Muscle of back (tissue), 11 donors: ENCODE results near the gene ITGA8. TPM values are rescaled to one million over a fixed set of nuclear protein-coding genes. Genes with fewer than 3 reads are reported as not detected.
"Not testable (repeated sequence)": the region's sequence is repeated elsewhere in the genome, so short reads cannot be mapped to it uniquely, and the experiment has no call there.

ENCODE experiments used
- DNase-seq, 3 donors: peaks; one replicate each; pipeline versions ENCODE4 v3.0.0 to v3.0.0-alpha.2; 2013
- polyA plus RNA-seq, 10 donors: library from polyadenylated mRNA; unstranded; fragments of 120-200 nt; gene quantifications; one replicate each; pipeline ENCODE4 v1.2.1, GENCODE V29; 2013; ENCODE audit not compliant: insufficient read length in 10 of 10

The ITGA8 gene
- polyA plus RNA-seq, 10 donors, result 5.8 to 12.2 (median 8.4) TPM

- no peak for DNase-seq
These were observed 156.5 kb downstream of the ITGA8 start for GRCh38 chr10:15563246-15563645.

GRCh38 chr10:15562578-15562977 is 157.1 kb downstream of the ITGA8 start:
- DNase-seq, result no peak

- DNase-seq, result no peak
These were observed 157.6 kb downstream of the ITGA8 start for GRCh38 chr10:15562116-15562515.

- peak in 1 of 3 donors; percentile 88 for DNase-seq
These were observed 161.6 kb downstream of the ITGA8 start for GRCh38 chr10:15558136-15558535.

GRCh38 chr10:15557168-15557567 is 162.6 kb downstream of the ITGA8 start:
- not testable (repeated sequence) for DNase-seq

GRCh38 chr10:15550950-15551349 is 168.8 kb downstream of the ITGA8 start:
- DNase-seq, result no peak

- no peak for DNase-seq
These were observed 171.4 kb downstream of the ITGA8 start for GRCh38 chr10:15548331-15548730.

GRCh38 chr10:15546606-15547005 is 173.1 kb downstream of the ITGA8 start:
- no peak for DNase-seq

GRCh38 chr10:15545884-15546283 is 173.8 kb downstream of the ITGA8 start:
- DNase-seq, result no peak

GRCh38 chr10:15545266-15545665 is 174.5 kb downstream of the ITGA8 start:
- no peak for DNase-seq

GRCh38 chr10:15543994-15544393 is 175.7 kb downstream of the ITGA8 start:
- no peak for DNase-seq

GRCh38 chr10:15542817-15543216 is 176.9 kb downstream of the ITGA8 start:
- DNase-seq, result no peak

- DNase-seq, result no peak
These were observed 178.3 kb downstream of the ITGA8 start for GRCh38 chr10:15541376-15541775.

GRCh38 chr10:15540727-15541126 is 179.0 kb downstream of the ITGA8 start:
- no peak for DNase-seq

GRCh38 chr10:15539262-15539661 is 180.5 kb downstream of the ITGA8 start:
- no peak for DNase-seq

- not testable (repeated sequence) for DNase-seq
These were observed 184.7 kb downstream of the ITGA8 start for GRCh38 chr10:15534928-15535538.

GRCh38 chr10:15531927-15532722 is 187.6 kb downstream of the ITGA8 start:
- no peak for DNase-seq

GRCh38 chr10:15528859-15529239 is 190.9 kb downstream of the ITGA8 start:
- DNase-seq, result no peak

GRCh38 chr10:15526754-15527153 is 193.0 kb downstream of the ITGA8 start:
- DNase-seq, result no peak

GRCh38 chr10:15521328-15521903 is 198.3 kb downstream of the ITGA8 start:
- no peak for DNase-seq

- peak in 1 of 3 donors; percentile 23 for DNase-seq
These were observed 201.5 kb downstream of the ITGA8 start for GRCh38 chr10:15518250-15518649.

- peak in 2 of 3 donors; percentile 11 to 52 for DNase-seq
These were observed 203.3 kb downstream of the ITGA8 start for GRCh38 chr10:15516256-15517085.
